ENCODE measurements around the gene MCC. TPM values are rescaled to one million over a fixed set of nuclear protein-coding genes. Genes with fewer than 3 reads are reported as not detected.

MCC gene
- total and polyA plus RNA-seq, 2 donors (not counting 1 experiment from before 2014, with no cell fraction given): 0.09 to 0.32 TPM

- no peaks in the 10 kb centered on the region for H3K9me3 Mint-ChIP-seq (ENCODE audit: insufficient read depth)
- no peaks in the 10 kb centered on the region for H3K79me2 ChIP-seq (ENCODE audit: control insufficient read depth, insufficient read depth, low read length)
- H3K27ac ChIP-seq (ENCODE audit: low read length in 2 of 2): no peak overlapping the region
- H3K36me3 ChIP-seq (replicated peaks in 1 of 2; ENCODE audit: control extremely low read depth in 1 of 2, control insufficient read depth in 1 of 2, extremely low read depth in 1 of 2, insufficient read depth in 2 of 2, low read length in 1 of 2): no peaks in the 10 kb centered on the region
- CTCF ChIA-PET: no interaction called here
- no peaks in the 10 kb centered on the region for H3K9me3 ChIP-seq (ENCODE audit: control extremely low read depth in 1 of 3, control insufficient read depth in 2 of 3, insufficient read depth in 1 of 3, low read length in 2 of 3)
- no peak overlapping the region for H3K4me2 ChIP-seq (replicated peaks; ENCODE audit: low read depth, low read length, poor library complexity, severe bottlenecking)
- no peak for ATAC-seq (ENCODE audit: low read depth)
- WGBS (ENCODE audit: insufficient coverage): 100% methylated on average over 2 of the region's 4 CpGs
- H3K4me1 Mint-ChIP-seq: peaks cover 21% of the 10 kb centered on the region
- no peak overlapping the region for H3K4me3 Mint-ChIP-seq
- DNase-seq: no peak
- no peak overlapping the region for H2AFZ ChIP-seq (ENCODE audit: insufficient read depth, low read depth, low read length, poor library complexity, severe bottlenecking)
- H3K4me3 ChIP-seq (ENCODE audit: control extremely low read depth in 1 of 5, extremely low read depth in 1 of 5, insufficient read depth in 1 of 5, low read depth in 2 of 5, low read length in 4 of 5): no peak overlapping the region
- peaks cover 14 to 15% of the 10 kb centered on the region in 2 donors for H3K4me1 ChIP-seq (ENCODE audit: control insufficient read depth in 2 of 2, insufficient read depth in 2 of 2, low read length in 2 of 2)
- POLR2A ChIA-PET: no interaction called here
- H3K27me3 ChIP-seq (replicated peaks in 1 of 4; ENCODE audit: control extremely low read depth in 1 of 4, control insufficient read depth in 3 of 4, insufficient read depth in 4 of 4, low read length in 3 of 4): no peaks in the 10 kb centered on the region
- no peak overlapping the region for H3K9ac ChIP-seq (ENCODE audit: low read length)
- intact Hi-C loops (cut with micrococcal nuclease): no loop called here
- no peak for TF ChIP-seq CTCF (IDR thresholded peaks at IDR 0.05)
- no peak for TF ChIP-seq EZH2 (IDR thresholded peaks at IDR 0.05; ENCODE audit: borderline replicate concordance, insufficient read depth, low read depth, low read length, poor library complexity, severe bottlenecking)
- no peaks in the 10 kb centered on the region for H3K27me3 Mint-ChIP-seq
- no peak overlapping the region for H3K27ac Mint-ChIP-seq
- no peaks in the 10 kb centered on the region for H4K20me1 ChIP-seq (ENCODE audit: control insufficient read depth, insufficient read depth, low read length, poor library complexity, severe bottlenecking)
Observed at GRCh38 chr5:113026211-113026610, 462.0 kb downstream of the MCC start.

- ChIA-PET POLR2A (no interaction called here), CTCF (no interaction called here)
- H4K20me1 ChIP-seq (ENCODE audit: control insufficient read depth, insufficient read depth, low read length, poor library complexity, severe bottlenecking): no peaks in the 10 kb centered on the region
- no peaks in the 10 kb centered on the region for H3K9me3 Mint-ChIP-seq (ENCODE audit: insufficient read depth)
- no peak for ATAC-seq (ENCODE audit: low read depth)
- H3K9ac ChIP-seq (ENCODE audit: low read length): no peak overlapping the region
- no peaks in the 10 kb centered on the region for H3K27me3 ChIP-seq (replicated peaks in 1 of 4; ENCODE audit: control extremely low read depth in 1 of 4, control insufficient read depth in 3 of 4, insufficient read depth in 4 of 4, low read length in 3 of 4)
- no peak for TF ChIP-seq CTCF (IDR thresholded peaks at IDR 0.05)
- DNase-seq: no peak
- peaks cover 21% of the 10 kb centered on the region for H3K4me1 Mint-ChIP-seq
- H3K9me3 ChIP-seq (ENCODE audit: control extremely low read depth in 1 of 3, control insufficient read depth in 2 of 3, insufficient read depth in 1 of 3, low read length in 2 of 3): no peaks in the 10 kb centered on the region
- WGBS (ENCODE audit: insufficient coverage): 92% methylated on average over 2 of the region's 4 CpGs
- no peak overlapping the region for H3K4me3 Mint-ChIP-seq
- no peaks in the 10 kb centered on the region for H3K79me2 ChIP-seq (ENCODE audit: control insufficient read depth, insufficient read depth, low read length)
- H3K27ac ChIP-seq (ENCODE audit: low read length in 2 of 2): no peak overlapping the region
- peaks cover 0 to 2% of the 10 kb centered on the region in 2 experiments for H3K36me3 ChIP-seq (replicated peaks in 1 of 2; ENCODE audit: control extremely low read depth in 1 of 2, control insufficient read depth in 1 of 2, extremely low read depth in 1 of 2, insufficient read depth in 2 of 2, low read length in 1 of 2)
- peaks cover 14 to 15% of the 10 kb centered on the region in 2 donors for H3K4me1 ChIP-seq (ENCODE audit: control insufficient read depth in 2 of 2, insufficient read depth in 2 of 2, low read length in 2 of 2)
- no peak overlapping the region for H3K4me3 ChIP-seq (ENCODE audit: control extremely low read depth in 1 of 5, extremely low read depth in 1 of 5, insufficient read depth in 1 of 5, low read depth in 2 of 5, low read length in 4 of 5)
- H2AFZ ChIP-seq (ENCODE audit: insufficient read depth, low read depth, low read length, poor library complexity, severe bottlenecking): no peak overlapping the region
- H3K27ac Mint-ChIP-seq: no peak overlapping the region
- no peaks in the 10 kb centered on the region for H3K27me3 Mint-ChIP-seq
- no peak overlapping the region for H3K4me2 ChIP-seq (replicated peaks; ENCODE audit: low read depth, low read length, poor library complexity, severe bottlenecking)
- intact Hi-C loops (cut with micrococcal nuclease): no loop called here
Observed at GRCh38 chr5:113025596-113025995, 462.7 kb downstream of the MCC start.

Measured in B cell (primary cell).